H1 (cell line): ENCODE data around the gene NME8. TPM values are rescaled to one million over a fixed set of nuclear protein-coding genes. Genes with fewer than 3 reads are reported as not detected.

Experiments used
- CTCF ChIA-PET: fragments of 300-600 bp; sonication (Branson Sonifier 250); formaldehyde crosslinking; loops from one replicate; lab custom pipeline; 2021; ENCODE audit not compliant: partially characterized antibody; lab: Charles Lee
- POLR2A ChIA-PET: fragments of 300-600 bp; sonication (Branson Sonifier 250); formaldehyde crosslinking; loops from one replicate; lab custom pipeline; 2021; ENCODE audit warnings: inconsistent platforms; ENCODE audit not compliant: partially characterized antibody; lab: Charles Lee
- DNase-seq, 2 experiments: peaks; one replicate each; pipeline versions ENCODE4 v3.0.0 to v3.0.0-alpha.2; 2010 to 2022; ENCODE audit warnings: low spot score in 2 of 2, low read depth in 1 of 2, mixed read lengths in 1 of 2
- FAIRE-seq: peaks from 2 replicates; lab custom pipeline; 2011; peaks lifted over from hg19 to GRCh38; lab: Jason Lieb, UNC
- H2AFZ ChIP-seq: 2 replicates; pipeline ENCODE4 v1.8.1; 2012; ENCODE audit warnings: low read length, inconsistent platforms
- H2AK5ac ChIP-seq: 2 replicates; pipeline ENCODE4 v1.6.1; 2013; ENCODE audit warnings: low read depth, low read length
- H2BK120ac ChIP-seq: replicated peaks from 2 replicates; pipeline ENCODE3; 2013; ENCODE audit warnings: low read depth, low read length, inconsistent platforms
- H2BK12ac ChIP-seq: 2 replicates; pipeline ENCODE4 v1.6.1; 2013; ENCODE audit warnings: low read depth, low read length
- H2BK15ac ChIP-seq: 2 replicates; pipeline ENCODE4 v1.6.1; 2013; ENCODE audit warnings: low read length
- H2BK20ac ChIP-seq: 2 replicates; pipeline ENCODE4 v1.6.1; 2013; ENCODE audit warnings: low read length
- H2BK5ac ChIP-seq: 2 replicates; pipeline ENCODE4 v1.6.1; 2013; ENCODE audit warnings: low read depth, low read length
- H3K14ac ChIP-seq: 2 replicates; pipeline ENCODE4 v1.6.1; 2013; ENCODE audit warnings: inconsistent platforms; ENCODE audit not compliant: insufficient read length
- H3K18ac ChIP-seq: 2 replicates; pipeline ENCODE4 v1.6.1; 2013; ENCODE audit warnings: low read length; ENCODE audit errors: extremely low read depth
- H3K23ac ChIP-seq: 2 replicates; pipeline ENCODE4 v1.6.1; 2013; ENCODE audit warnings: inconsistent platforms; ENCODE audit not compliant: insufficient read length
- H3K23me2 ChIP-seq: 2 replicates; pipeline ENCODE4 v1.6.1; 2013; ENCODE audit warnings: low read depth, low read length
- H3K27ac ChIP-seq: 2 replicates; pipeline ENCODE4 v1.6.1; 2011; ENCODE audit warnings: low read depth, low read length, inconsistent platforms
- H3K27me3 ChIP-seq, 4 experiments: replicated peaks in 1 of 4; 1 replicate in 1 of 4; 2 replicates in 3 of 4; pipeline versions ENCODE4 v1.6.1 to v1.8.1; 2011 to 2013; ENCODE audit warnings: low read length in 3 of 4, mild to moderate bottlenecking in 3 of 4, inconsistent platforms in 2 of 4, mixed read lengths in 2 of 4, moderate library complexity in 1 of 4; ENCODE audit not compliant: control insufficient read depth in 3 of 4, insufficient read depth in 3 of 4; ENCODE audit errors: extremely low read depth in 1 of 4
- H3K36me3 ChIP-seq, 4 experiments: 2 replicates each; pipeline versions ENCODE4 v1.6.1 to v1.8.1; 2011 to 2013; ENCODE audit warnings: mild to moderate bottlenecking in 4 of 4, low read length in 3 of 4, moderate library complexity in 2 of 4, control low read depth in 1 of 4, inconsistent platforms in 1 of 4; ENCODE audit not compliant: insufficient read depth in 4 of 4, control insufficient read depth in 2 of 4
- H3K4ac ChIP-seq: replicated peaks from 2 replicates; pipeline ENCODE3; 2013; ENCODE audit warnings: low read length, low read depth, mixed read lengths, inconsistent platforms; ENCODE audit not compliant: insufficient read length
- H3K4me1 ChIP-seq, 4 experiments: replicated peaks in 1 of 4; 1 replicate in 1 of 4; 2 replicates in 3 of 4; pipeline versions ENCODE4 v1.6.1 to v1.8.1; 2011 to 2013; ENCODE audit warnings: low read length in 3 of 4, inconsistent platforms in 2 of 4, mixed read lengths in 1 of 4; ENCODE audit not compliant: insufficient read depth in 4 of 4, control insufficient read depth in 3 of 4
- H3K4me2 ChIP-seq, 2 experiments: 2 replicates each; pipeline versions ENCODE4 v1.6.1 to v1.8.1; 2011 to 2013; ENCODE audit warnings: low read depth in 2 of 2, low read length in 2 of 2, control low read depth in 1 of 2, inconsistent platforms in 1 of 2, mild to moderate bottlenecking in 1 of 2; ENCODE audit not compliant: insufficient read depth in 1 of 2
- H3K4me3 ChIP-seq, 4 experiments: fragments of 200-600, 300-600 bp in 1 of 4; sonication (generic), shearing (Covaris generic), sonication (Bioruptor Twin) in 1 of 4; 2 replicates each; pipeline versions ENCODE4 v1.5.1 to v1.8.1; 2011 to 2016; ENCODE audit warnings: low read length in 4 of 4, low read depth in 3 of 4, control low read depth in 2 of 4, inconsistent platforms in 2 of 4, mild to moderate bottlenecking in 2 of 4, mixed read lengths in 1 of 4, moderate library complexity in 1 of 4; ENCODE audit not compliant: insufficient read depth in 2 of 4; ENCODE audit errors: extremely low read depth in 1 of 4
- H3K56ac ChIP-seq: replicated peaks from 2 replicates; pipeline ENCODE3; 2013; ENCODE audit warnings: low read depth, mild to moderate bottlenecking, mixed read lengths, low read length, inconsistent platforms; ENCODE audit not compliant: insufficient read length
- H3K79me1 ChIP-seq: 2 replicates; pipeline ENCODE4 v1.6.1; 2013; ENCODE audit warnings: low read depth, low read length, control low read depth
- H3K79me2 ChIP-seq, 2 experiments: 2 replicates each; pipeline versions ENCODE4 v1.6.1 to v1.8.1; 2012 to 2013; ENCODE audit warnings: low read length in 2 of 2, mild to moderate bottlenecking in 2 of 2, inconsistent platforms in 1 of 2; ENCODE audit not compliant: insufficient read depth in 2 of 2, control insufficient read depth in 1 of 2
- H3K9ac ChIP-seq, 4 experiments: replicated peaks in 1 of 4; 1 replicate in 1 of 4; 2 replicates in 3 of 4; pipeline versions ENCODE4 v1.6.1 to v1.8.1; 2011 to 2013; ENCODE audit warnings: low read depth in 3 of 4, low read length in 3 of 4, control low read depth in 2 of 4, mild to moderate bottlenecking in 2 of 4, moderate library complexity in 2 of 4, inconsistent platforms in 1 of 4; ENCODE audit errors: extremely low read depth in 1 of 4
- H3K9me3 ChIP-seq, 2 experiments: 2 replicates each; pipeline versions ENCODE4 v1.6.1 to v1.8.1; 2012 to 2013; ENCODE audit warnings: mild to moderate bottlenecking in 2 of 2, moderate library complexity in 2 of 2, control low read depth in 1 of 2, inconsistent platforms in 1 of 2, low read depth in 1 of 2, low read length in 1 of 2, mixed read lengths in 1 of 2; ENCODE audit not compliant: insufficient read depth in 2 of 2
- H4K20me1 ChIP-seq, 2 experiments: replicated peaks in 1 of 2; 2 replicates each; pipeline versions ENCODE3 to v1.8.1; 2011 to 2013; ENCODE audit warnings: inconsistent platforms in 2 of 2, low read length in 2 of 2, mild to moderate bottlenecking in 1 of 2; ENCODE audit not compliant: insufficient read depth in 2 of 2, control insufficient read depth in 1 of 2
- H4K5ac ChIP-seq: 2 replicates; pipeline ENCODE4 v1.6.1; 2013; ENCODE audit warnings: low read length, low read depth, mixed read lengths, inconsistent platforms; ENCODE audit not compliant: insufficient read length
- H4K8ac ChIP-seq: 2 replicates; pipeline ENCODE4 v1.8.0; 2013; ENCODE audit warnings: mild to moderate bottlenecking, moderate library complexity, low read length, inconsistent platforms; ENCODE audit not compliant: insufficient read depth; ENCODE audit errors: extremely low read depth
- H4K91ac ChIP-seq: replicated peaks from 2 replicates; pipeline ENCODE3; 2013; ENCODE audit warnings: low read length, mixed read lengths, inconsistent platforms; ENCODE audit not compliant: insufficient read length
- CREB1 ChIP-seq: IDR thresholded peaks from 2 replicates; pipeline ENCODE4 v1.6.1; 2012; ENCODE audit warnings: inconsistent platforms
- GABPA ChIP-seq: IDR thresholded peaks from 2 replicates; pipeline ENCODE4 v1.6.1; 2011; ENCODE audit warnings: mild to moderate bottlenecking, low read length, moderate library complexity, borderline replicate concordance; ENCODE audit not compliant: insufficient read depth
- JUN ChIP-seq: IDR thresholded peaks from 2 replicates; pipeline ENCODE4 v1.6.1; 2011; ENCODE audit warnings: low read depth, mild to moderate bottlenecking, improper control_type of control experiment, low read length
- KDM4A ChIP-seq: IDR thresholded peaks from one replicate; pipeline ENCODE4 v1.7.1; 2012; ENCODE audit warnings: low read depth, mild to moderate bottlenecking, moderate library complexity, low read length, inconsistent platforms; ENCODE audit not compliant: severe bottlenecking
- KDM5A ChIP-seq: fragments of 200-600 bp; IDR thresholded peaks from 2 replicates; pipeline ENCODE4 v1.7.1; 2012; ENCODE audit warnings: mild to moderate bottlenecking, low read length, inconsistent platforms, mixed read lengths
- NRF1 ChIP-seq: IDR thresholded peaks from 2 replicates; pipeline ENCODE4 v1.6.1; 2011; ENCODE audit warnings: mild to moderate bottlenecking, low read depth, low read length, improper control_type of control experiment
- RBBP5 ChIP-seq: IDR thresholded peaks from 2 replicates; pipeline ENCODE4 v1.7.1; 2012; ENCODE audit warnings: low read depth, mild to moderate bottlenecking, inconsistent platforms, low read length, moderate library complexity, borderline replicate concordance
- RFX5 ChIP-seq: IDR thresholded peaks from 2 replicates; pipeline ENCODE4 v1.6.1; 2011; ENCODE audit warnings: low read depth, low read length, improper control_type of control experiment, borderline replicate concordance
- RXRA ChIP-seq: IDR thresholded peaks from 2 replicates; pipeline ENCODE4 v1.6.1; 2011; ENCODE audit warnings: low read depth, mild to moderate bottlenecking, low read length, moderate library complexity; ENCODE audit not compliant: insufficient read depth
- SAP30 ChIP-seq: fragments of 300-600 bp; sonication (generic); IDR thresholded peaks from 2 replicates; pipeline ENCODE4 v1.7.1; 2012; ENCODE audit warnings: low read length, moderate library complexity, mild to moderate bottlenecking, inconsistent platforms; ENCODE audit not compliant: insufficient read depth, insufficient replicate concordance
- SIRT6 ChIP-seq: IDR thresholded peaks from one replicate; pipeline ENCODE4 v1.7.1; 2012; ENCODE audit warnings: low read length, inconsistent platforms
- YY1 ChIP-seq: IDR thresholded peaks from 2 replicates; pipeline ENCODE4 v1.6.1; 2011; ENCODE audit warnings: low read depth, mild to moderate bottlenecking, low read length
- WGBS, 2 experiments: shearing (Covaris generic) in 1 of 2; methylation state at CpG; one replicate each; pipeline versions ENCODE4 v1.1.6 to v1.1.7; 2013 to 2015; ENCODE audit warnings: low lambda C conversion rate in 2 of 2, mixed read lengths in 2 of 2, inconsistent platforms in 1 of 2, low coverage in 1 of 2, missing lambda C conversion rate in 1 of 2; ENCODE audit not compliant: insufficient replicate concordance in 2 of 2, insufficient coverage in 1 of 2, insufficient read length in 1 of 2; ENCODE audit errors: extremely low coverage in 1 of 2, missing lambda C conversion rate in 1 of 2; 5-methylcytosine and 5-hydroxymethylcytosine counted together
- polyA plus RNA-seq, 7 experiments: library from polyadenylated mRNA; depleted of rRNA in 3 of 7; stranded (reverse) in 5 of 7; unstranded in 2 of 7; fragments of >200 nt in 5 of 7; fragments of 200-250 nt in 2 of 7; gene quantifications; 1 replicate in 5 of 7; 2 replicates in 1 of 7; 4 replicates in 1 of 7; pipeline versions ENCODE4 v1.2.1 to v1.2.3, GENCODE V29; 2011 to 2013; ENCODE audit warnings: missing spikeins in 2 of 7, mixed read lengths in 2 of 7
- total RNA-seq: library from RNA; stranded (reverse); fragmentation: NEBNext Ultra II Directional; extraction: Animal tissue kit (Norgen Biotek cat#: 25700); gene quantifications from 2 replicates; pipeline ENCODE4 v1.2.1, GENCODE V29; 2021
- TF ChIP-seq, protein P1 (sequence below): IDR thresholded peaks from 2 replicates; pipeline ENCODE4 v1.6.1; 2011; ENCODE audit warnings: low read depth, mild to moderate bottlenecking, low read length; ENCODE audit not compliant: insufficient read depth

The NME8 gene
- total and polyA plus RNA-seq, 2 of the 8 experiments (the other 6 are each of a cell fraction or from before 2014, with no cell fraction given): 0.22 to 0.44 TPM

DNA sequence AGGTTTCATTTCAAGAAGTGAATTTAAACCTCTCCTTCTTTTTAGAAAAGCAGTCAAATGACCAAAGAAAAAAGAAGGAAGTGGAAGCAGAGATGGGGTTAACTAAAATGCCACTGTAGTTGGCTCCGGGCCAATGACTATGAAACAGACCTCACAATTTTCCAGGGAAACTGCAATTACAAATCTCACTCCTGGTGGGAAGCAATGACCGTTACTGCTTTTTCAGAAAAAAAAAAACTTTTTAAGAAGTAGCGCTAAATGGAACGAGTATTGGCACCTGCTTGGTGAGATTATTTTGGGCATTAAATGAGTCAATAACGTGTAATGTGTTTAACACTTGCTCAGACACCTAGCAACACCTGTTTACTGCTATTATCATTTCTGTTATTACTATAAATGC is 67.0 kb downstream of the NME8 start:
- no peaks in the 10 kb centered on the region for H3K79me1 ChIP-seq
- no peaks in the 10 kb centered on the region for H3K79me2 ChIP-seq
- peaks cover 0 to 10% (median 5%) of the 10 kb centered on the region in 4 experiments; a peak in 6 of 7 replicates for H3K4me1 ChIP-seq
- TF ChIP-seq JUN (no peak), KDM4A (no peak), SIRT6 (no peak), RXRA (no peak), NRF1 (no peak), YY1 (no peak), RFX5 (no peak), KDM5A (no peak), CREB1 (no peak), SAP30 (no peak), GABPA (no peak), RBBP5 (no peak)
- TF ChIP-seq, protein P1, sequence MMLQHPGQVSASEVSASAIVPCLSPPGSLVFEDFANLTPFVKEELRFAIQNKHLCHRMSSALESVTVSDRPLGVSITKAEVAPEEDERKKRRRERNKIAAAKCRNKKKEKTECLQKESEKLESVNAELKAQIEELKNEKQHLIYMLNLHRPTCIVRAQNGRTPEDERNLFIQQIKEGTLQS: no peak
- no peak overlapping the region for H4K5ac ChIP-seq
- ChIA-PET CTCF (interaction anchor here (0.6 to 4.4 kb wide), 7 partner anchors 7 to 1196 kb away, joined by 3 to 52 read pairs (median 10); no protein-coding TSS in a partner anchor), POLR2A (no interaction called here)
- no peak overlapping the region for H3K27ac ChIP-seq
- H4K20me1 ChIP-seq: peaks cover 0 to 4% of the 10 kb centered on the region in 2 experiments
- no peak overlapping the region for H2BK120ac ChIP-seq
- no peak overlapping the region for H3K4ac ChIP-seq
- H2BK12ac ChIP-seq: no peak overlapping the region
- no peak overlapping the region for H2AK5ac ChIP-seq
- peaks cover 8 to 44% (median 29%) of the 10 kb centered on the region in 4 experiments for H3K27me3 ChIP-seq
- FAIRE-seq (no peak), DNase-seq (no peak)
- no peak overlapping the region for H4K91ac ChIP-seq
- WGBS, 2 experiments: 83% methylated on average over 5 of the region's 5 CpGs; no CpG with 5 or more reads in 1 of the 2 experiments
- H3K4me3 ChIP-seq: peak overlapping the region in 1 of 4 experiments; percentile 66; a peak in 1 of 8 replicates
- no peak overlapping the region for H3K9ac ChIP-seq
- no peak overlapping the region for H3K56ac ChIP-seq
- peak overlapping the region in 1 of 2 experiments; percentile 80; a peak in 1 of 4 replicates for H3K4me2 ChIP-seq
- H2AFZ ChIP-seq: no peak overlapping the region
- H3K23ac ChIP-seq: no peak overlapping the region
- no peaks in the 10 kb centered on the region for H3K36me3 ChIP-seq
- H2BK5ac ChIP-seq: no peak overlapping the region
- H3K23me2 ChIP-seq: peaks cover 8% of the 10 kb centered on the region; the same call in 1 of the 2 replicates
- H3K18ac ChIP-seq: no peak overlapping the region
- H3K14ac ChIP-seq: no peak overlapping the region
- H2BK15ac ChIP-seq: no peak overlapping the region
- no peak overlapping the region for H2BK20ac ChIP-seq
- no peak overlapping the region for H4K8ac ChIP-seq
- no peaks in the 10 kb centered on the region for H3K9me3 ChIP-seq
